ENCODE data around the gene CCNO. TPM values are rescaled to one million over a fixed set of nuclear protein-coding genes. Genes with fewer than 3 reads are reported as not detected.

The CCNO gene, protein sequence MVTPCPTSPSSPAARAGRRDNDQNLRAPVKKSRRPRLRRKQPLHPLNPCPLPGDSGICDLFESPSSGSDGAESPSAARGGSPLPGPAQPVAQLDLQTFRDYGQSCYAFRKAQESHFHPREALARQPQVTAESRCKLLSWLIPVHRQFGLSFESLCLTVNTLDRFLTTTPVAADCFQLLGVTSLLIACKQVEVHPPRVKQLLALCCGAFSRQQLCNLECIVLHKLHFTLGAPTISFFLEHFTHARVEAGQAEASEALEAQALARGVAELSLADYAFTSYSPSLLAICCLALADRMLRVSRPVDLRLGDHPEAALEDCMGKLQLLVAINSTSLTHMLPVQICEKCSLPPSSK
- total RNA-seq = 0.10 and 0.70 TPM in 2 replicates

DNA sequence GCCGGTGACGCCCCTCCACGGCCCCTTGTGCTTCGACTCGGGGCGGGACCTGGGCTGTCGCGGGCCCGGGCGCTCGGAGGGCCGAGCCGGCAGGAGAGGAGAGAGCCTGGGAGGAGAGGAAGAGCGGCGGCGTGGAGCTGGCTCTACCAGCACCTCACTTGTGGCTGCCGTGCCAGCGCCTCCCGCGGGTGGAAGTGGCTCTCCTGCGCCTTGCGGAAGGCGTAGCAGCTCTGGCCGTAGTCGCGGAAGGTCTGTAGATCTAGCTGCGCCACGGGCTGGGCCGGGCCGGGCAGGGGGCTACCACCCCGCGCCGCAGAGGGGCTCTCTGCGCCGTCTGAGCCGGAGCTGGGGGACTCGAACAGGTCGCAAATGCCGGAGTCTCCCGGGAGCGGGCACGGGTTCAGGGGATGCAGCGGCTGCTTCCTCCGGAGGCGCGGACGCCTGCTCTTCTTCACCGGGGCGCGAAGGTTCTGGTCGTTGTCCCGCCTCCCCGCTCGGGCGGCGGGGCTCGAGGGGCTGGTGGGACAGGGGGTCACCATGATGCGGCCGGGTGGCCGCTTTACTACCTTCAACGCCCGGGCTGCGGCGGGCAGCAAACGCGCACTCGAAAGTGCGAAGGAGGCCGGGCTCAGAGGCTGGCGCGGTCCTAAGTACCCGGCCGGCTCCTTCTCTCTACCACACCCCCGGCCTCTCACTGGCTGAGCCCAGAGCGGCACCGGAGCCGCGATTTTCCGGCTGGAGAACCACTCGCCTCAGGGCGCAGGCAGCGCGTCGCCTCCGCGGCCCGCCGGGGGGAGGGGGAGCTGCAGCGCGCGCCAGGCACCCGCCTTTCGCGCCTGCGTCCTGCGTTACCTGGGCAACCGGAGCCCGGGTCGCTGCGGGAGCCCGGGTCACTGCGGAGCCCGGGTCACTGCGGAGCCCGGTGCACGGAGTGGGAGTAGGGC lies at the start of gene CCNO:
Gene CCNO (minus strand): TSS at position 624 of the 944 bp plus-strand sequence. CDS start 85 bp downstream, at position 539.
- no peak for DNase-seq (ENCODE audit: extremely low read depth, low read depth, low spot score)

DNA sequence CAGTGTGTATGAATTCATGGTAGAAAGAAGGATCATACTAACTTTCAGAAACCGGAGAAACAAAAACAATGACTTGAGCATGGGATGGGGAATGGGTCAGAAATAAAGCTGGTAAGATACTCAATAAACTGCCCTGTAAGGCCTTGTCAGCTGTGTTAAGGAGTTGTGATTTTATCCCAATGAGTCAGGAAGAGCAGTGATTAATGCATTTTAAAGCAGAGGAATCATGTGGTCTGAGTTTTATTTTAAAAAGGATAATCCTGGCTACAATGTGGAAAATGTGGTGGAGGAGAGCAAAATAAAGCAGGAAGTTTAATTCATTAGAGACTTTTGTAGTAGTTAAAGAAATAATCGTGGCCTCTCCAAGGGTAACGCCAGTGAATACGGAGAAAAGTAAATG lies 45.4 kb upstream of the CCNO start:
- DNase-seq (ENCODE audit: extremely low read depth, low read depth, low spot score) = no peak

DNA sequence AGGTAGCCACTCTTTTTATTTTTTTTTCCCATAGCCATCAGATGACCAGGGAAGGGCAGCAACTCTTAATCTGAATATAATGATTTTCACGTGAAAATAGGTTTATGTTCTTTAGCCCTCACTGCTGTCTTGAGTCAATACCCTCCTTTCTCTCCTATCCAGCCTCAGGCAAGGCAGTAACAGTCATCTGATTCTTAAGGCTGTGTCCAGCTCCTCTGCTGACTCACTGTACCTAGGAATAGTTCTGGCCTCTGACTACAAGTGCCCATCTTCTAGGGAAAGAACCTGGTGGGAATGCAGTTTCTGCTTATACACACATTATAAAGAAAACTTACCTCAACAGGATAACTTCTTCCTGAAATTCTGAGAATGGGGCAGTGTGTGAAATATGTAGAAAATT lies 43.4 kb upstream of the CCNO start:
- DNase-seq (ENCODE audit: extremely low read depth, low read depth, low spot score) = no peak

DNA sequence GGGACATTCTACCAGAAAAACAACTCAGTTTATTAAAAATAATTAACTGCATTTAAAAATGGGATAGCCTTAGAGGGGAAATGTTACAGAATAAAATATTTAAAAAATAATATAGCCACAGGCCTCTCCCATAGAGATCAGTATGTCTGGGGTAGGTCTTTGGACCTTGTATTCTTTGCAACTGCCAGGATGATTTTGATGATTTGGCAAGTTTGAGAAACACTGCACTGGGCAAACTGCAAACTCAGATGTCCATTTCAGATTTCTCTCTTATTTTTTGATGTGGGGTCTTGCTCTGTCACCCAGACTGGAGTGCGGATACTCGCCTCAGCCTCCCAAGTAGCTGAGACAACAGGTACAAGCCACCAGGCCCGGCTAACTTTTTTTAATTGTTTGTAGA lies 24.9 kb upstream of the CCNO start:
- no peak for DNase-seq (ENCODE audit: extremely low read depth, low read depth, low spot score)

DNA sequence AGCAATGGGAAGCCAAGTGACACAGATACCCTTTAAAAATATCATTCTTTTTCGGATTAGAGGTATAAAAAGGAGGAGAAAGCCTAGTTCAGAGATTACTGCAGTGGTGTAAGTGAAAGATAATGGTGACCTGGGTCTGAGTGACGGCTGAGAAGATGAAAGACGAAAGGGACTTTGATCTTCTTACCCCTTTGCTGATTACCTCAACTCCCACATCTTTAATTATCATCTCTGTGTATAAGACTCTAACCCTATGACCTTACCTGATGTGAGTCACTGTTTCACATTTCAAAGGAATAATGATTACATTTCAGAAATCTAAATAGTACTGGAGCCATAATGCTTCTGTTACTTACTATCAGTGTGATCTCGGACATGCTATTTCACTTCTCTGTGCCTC lies 21.4 kb upstream of the CCNO start:
- DNase-seq (ENCODE audit: extremely low read depth, low read depth, low spot score) = no peak

DNA sequence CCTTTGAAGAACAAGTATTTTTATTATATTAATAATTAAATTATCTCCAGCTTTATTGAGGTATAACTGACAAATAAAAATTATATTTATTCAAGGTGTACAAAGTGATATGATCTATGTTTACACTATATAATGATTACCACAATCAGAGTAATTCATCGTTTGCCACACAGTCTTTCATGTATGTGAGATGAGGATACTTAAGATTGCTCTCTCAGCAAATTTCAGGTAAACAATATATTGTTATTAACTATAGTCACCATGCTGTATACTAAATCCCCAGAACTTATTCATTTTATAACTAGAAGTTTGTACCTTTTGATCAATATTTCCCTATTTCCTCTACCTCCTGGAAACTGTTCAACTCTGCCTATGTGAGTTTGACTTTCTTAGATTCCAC lies 16.7 kb upstream of the CCNO start:
- no peak for DNase-seq (ENCODE audit: extremely low read depth, low read depth, low spot score)

DNA sequence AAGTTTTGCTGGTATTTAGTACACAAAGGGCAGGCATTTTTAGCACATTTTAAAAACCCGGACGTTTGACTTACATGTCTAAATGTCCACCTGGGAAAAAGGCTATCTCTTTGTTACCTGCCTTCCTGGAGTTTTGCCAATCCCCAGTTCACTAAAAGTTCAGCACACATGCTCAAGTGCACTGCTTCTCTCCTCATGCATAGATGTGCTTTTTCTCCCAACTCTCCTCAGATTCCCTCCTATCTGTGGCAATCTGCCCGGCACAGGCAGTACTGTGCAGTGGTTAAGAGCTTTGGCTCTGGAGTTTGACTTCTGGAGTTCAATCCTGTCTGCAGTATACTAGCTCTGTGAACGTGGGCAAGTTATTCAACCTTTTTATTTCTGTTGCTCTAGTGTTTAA lies 8.3 kb upstream of the CCNO start:
- no peak for DNase-seq (ENCODE audit: extremely low read depth, low read depth, low spot score)

DNA sequence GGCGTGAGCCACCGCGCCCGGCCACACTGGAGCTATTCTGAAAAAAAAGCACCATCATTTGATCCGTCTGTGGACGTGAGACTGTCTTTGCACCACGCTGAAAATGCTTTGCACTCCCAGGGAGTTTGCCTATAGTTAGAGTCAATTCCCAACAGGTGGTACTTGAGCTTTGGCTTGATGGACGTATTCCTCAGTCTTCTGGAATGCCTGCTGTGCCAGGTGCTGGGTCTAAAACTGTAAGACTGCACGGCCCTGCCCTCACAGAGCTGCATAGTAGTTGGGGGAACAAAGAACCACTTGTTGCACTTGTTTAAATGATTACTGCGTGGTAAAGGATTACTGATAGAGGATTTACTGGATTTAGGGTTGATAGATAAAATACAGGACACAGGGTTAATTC lies 3.4 kb upstream of the CCNO start:
- no peak for DNase-seq (ENCODE audit: extremely low read depth, low read depth, low spot score)

DNA sequence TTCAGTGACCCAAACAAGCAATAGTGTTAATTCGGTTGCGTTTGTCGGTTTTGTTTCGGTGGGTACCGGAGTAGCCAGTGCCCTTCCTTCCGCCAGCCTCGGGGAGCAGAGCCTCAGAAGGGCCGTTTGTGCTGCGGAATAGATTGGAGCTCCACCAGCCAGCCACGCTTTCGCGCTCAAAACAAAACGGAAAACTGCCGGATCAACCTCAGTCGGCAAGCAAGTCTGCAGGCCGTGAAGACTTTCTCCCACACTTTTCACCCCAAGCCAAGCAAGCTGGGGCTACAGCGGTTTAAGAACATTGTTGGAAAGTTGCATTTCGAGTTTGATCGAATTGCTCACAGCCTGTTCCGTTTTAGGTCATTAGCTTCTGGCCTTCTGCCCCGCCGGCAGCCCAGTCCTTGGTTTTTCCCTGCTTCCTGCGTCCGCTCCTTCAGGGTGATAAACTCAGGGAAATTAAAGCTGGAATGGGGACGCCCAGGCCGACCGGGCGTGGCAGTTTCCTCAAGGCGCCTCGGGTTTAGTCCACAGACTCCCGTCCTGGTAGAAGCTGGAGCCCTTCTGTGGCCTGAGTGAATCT lies 803 bp upstream of the CCNO start:
- no peak for DNase-seq (ENCODE audit: extremely low read depth, low read depth, low spot score)

DNA sequence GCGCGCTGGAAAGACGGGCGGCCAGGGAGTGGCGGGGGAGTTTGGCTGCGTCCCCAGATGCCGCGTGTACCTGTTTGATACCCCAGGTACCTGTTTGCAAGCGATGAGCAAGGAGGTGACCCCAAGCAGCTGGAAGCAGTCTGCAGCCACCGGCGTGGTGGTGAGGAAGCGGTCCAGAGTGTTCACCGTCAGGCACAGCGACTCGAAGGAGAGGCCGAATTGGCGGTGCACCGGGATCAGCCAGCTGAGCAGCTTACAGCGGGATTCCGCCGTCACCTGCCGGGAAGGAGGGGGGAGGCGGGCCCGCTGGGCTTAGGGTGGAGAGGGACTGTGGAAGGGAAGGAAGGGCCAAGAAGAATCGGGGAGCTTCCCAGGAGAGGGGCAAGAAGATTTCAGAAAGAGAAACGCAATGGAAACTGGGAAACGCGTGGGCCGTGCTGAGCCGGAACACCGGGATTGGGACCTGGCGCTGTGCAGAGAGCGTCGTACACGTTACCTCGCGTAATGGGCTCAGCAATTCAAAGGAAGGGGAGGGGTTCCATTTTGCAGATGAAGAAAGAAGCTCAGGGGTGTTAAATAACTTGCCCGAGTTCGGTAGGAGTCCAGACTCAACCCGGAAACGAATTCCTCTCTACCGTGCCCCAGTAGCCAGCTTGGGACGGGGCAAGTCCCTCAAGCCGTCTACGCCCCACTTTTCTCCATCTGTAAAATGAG lies 980 bp downstream of the CCNO start:
- DNase-seq (ENCODE audit: extremely low read depth, low read depth, low spot score) = no peak

DNA sequence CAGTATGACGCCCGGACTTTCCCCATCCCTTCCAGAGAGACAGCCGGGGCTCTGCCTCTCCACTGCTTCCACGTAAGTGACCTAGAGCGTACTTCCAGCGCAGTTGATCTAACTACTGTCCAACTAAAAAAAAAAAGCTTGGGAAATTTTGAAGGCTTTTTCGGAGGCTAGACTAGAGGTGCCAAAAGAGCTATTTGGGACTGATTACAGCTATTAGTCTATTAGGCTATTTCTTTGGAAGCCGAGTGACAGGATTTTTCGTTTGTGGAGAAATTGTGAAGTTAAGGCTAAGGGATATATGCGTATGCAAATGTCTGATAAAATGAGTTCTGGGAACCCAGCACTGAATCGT lies 1.5 kb downstream of the CCNO start:
- DNase-seq (ENCODE audit: extremely low read depth, low read depth, low spot score) = no peak

DNA sequence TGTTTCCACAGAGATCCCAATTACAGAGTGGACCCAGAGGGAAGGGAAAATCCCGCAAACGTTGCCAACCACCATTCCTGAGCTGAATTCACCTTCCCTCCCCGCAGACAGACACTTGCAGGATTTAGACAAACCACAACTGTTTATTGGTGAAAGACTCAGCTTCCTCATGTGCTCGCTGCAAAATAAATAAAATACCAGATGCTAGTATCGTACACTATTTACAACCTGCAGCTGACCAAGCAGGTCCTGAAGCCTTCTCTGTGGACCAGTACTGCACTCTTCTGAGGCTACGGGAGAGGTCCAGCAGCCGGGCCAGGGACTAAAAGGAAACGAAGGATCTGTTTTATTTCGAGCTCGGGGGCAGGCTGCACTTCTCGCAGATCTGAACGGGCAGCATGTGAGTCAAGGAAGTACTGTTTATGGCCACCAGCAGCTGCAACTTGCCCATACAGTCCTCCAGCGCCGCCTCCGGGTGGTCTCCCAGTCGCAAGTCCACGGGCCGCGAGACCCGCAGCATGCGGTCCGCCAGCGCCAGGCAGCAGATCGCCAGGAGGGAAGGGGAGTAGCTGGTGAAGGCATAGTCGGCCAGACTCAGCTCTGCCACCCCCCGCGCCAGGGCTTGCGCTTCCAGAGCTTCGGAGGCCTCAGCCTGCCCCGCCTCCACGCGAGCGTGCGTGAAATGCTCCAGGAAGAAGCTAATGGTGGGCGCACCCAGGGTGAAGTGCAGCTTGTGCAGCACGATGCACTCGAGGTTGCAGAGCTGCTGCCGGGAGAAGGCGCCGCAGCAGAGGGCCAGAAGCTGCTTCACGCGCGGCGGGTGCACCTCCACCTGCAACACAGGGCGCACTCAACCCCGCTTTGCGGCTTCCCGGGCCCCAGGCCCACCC lies 2.1 kb downstream of the CCNO start:
- DNase-seq (ENCODE audit: extremely low read depth, low read depth, low spot score) = no peak

DNA sequence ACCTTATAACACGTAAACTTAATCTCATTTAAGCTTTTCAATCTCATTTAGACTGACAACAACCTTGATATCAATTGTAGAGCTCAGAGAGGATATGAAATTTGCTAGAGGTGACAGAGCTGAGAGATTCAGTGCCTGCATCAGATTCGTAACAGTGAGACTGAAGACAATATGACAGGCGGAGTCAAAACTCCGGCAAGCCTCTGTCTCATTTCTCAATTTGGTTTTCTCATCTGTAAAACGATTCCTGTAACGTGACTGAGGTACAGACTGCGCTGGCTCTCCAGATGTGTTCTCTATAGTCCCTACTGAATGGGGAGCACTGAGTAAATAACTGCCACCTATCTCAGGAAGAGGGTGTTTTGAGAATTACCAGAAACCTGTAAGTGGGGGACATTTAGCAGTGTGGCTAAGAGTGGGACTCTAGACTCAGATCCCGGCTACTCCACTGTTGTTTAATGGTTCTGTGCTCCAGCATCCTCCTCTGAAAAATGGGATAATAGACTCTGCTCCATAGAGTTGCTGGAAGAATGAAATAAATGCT lies 3.2 kb downstream of the CCNO start:
- DNase-seq (ENCODE audit: extremely low read depth, low read depth, low spot score) = no peak

DNA sequence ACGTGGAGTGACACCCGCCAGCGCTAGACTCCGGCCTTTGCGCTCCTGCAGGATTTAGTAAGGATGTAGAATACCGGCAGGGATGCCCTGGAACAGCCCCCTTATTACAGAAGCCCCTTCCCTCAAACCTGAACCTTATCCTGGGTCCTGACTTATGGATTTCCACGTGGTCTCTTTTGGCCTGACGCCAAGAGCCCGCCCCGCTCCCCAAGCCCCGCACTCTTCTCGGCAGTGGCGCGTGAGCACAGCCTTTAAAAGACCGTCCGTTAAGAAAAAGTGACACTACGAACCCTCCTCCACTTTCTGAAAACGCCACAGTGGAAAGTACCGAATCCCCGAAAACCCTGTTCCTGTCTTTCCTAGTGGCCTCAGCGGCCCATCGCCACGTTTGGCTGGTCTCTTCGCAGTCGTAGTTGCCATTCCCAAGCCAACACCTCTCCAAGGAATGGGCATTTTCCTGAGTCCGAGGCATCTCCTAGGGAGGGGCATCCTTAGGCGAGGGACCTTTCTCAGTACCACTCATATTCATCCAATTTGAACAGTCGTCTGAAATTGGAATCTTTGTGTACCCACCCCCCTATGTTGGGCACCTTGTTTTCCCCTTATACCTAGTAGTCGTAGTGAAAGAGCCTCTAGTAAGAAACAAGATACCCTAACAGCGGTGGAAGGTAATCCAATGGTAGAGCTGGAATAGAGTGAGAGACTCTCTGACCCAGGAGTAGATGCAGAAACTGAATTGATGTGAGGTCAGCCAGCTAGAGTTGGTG lies 5.6 kb downstream of the CCNO start:
- DNase-seq (ENCODE audit: extremely low read depth, low read depth, low spot score) = no peak

DNA sequence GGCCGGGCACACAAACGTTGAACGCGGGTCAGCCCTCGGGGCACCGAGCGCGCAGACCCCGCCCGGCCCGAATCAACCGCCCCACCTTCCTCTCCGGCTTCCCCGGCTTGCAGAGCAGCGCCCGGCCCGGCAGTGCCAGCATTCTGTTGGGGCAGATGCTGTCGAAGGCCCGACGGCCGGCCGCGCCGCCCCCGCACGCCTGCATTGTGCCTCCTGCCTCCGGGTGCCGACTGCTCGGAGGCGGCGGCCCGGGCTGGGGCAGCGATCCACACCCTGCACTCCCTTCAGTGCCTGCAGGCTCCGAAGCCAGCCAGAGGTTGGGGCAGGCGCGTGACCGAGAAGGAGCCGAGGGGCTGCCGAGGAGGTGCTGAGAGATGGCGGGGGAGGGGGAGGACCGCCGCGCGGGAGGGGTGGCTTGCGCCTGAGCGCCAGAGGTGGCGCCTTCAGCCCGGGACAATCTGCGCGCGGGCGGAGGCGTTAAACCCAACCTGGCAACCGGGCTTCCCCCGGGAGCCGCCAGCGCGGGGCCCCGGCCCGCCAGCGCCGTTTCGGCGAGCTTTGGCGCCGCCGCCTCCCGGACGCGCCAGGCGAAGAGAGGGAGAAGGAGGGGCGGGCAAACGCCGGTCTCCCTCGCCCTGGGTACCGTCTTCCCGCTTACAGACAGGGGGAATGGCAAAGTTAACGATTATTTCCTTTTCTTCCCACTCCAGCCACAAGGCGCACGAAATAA lies 6.3 kb downstream of the CCNO start, which contains the start of gene MCIDAS:
Gene MCIDAS (minus strand): TSS at position 382 of the 730 bp plus-strand sequence. CDS start 177 bp downstream, at position 205.
- no peak for DNase-seq (ENCODE audit: extremely low read depth, low read depth, low spot score)

DNA sequence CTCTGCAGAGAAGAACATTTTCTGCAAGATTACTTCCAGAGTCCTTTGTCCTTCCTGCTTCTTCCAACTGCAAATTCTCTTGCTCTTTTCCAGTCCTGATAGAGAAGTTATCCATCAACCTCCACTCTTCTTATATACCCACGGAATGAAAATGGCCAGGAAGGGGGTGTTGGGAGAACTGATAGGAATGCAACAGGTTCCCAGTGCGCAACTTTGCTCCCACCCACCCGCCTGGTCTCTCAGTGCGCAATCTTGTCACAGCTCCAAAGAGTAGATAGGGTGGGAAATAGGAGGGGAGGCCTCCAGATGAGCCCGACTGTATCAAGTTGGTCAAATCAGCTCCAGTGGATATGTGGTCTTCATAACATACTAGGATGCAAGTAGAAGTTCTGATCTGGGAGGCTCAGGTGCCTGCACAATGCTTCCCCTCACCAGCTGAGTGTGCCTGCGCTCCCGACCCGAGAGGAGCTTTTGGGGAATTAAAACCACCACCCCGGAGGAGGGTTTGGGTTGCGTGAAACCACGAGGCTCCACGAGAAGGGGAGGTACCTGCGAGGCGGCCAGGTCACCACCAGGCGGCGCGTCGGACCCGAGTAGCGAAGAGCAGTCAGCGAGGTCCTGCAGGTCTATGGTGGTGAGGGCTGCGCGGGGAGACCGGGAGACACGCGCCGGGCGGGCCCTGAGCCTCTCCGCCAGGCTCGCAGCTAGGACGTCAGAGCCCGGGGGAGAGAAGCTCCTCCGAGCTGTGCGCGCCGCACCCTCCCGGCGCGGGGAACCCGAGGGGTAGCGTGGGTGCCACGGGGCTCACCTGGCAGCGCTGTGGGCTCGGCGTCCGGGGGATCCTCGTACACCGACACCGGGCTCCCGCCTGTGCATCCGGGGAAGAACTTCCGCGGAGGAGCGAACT lies 7.1 kb downstream of the CCNO start:
- no peak for DNase-seq (ENCODE audit: extremely low read depth, low read depth, low spot score)

DNA sequence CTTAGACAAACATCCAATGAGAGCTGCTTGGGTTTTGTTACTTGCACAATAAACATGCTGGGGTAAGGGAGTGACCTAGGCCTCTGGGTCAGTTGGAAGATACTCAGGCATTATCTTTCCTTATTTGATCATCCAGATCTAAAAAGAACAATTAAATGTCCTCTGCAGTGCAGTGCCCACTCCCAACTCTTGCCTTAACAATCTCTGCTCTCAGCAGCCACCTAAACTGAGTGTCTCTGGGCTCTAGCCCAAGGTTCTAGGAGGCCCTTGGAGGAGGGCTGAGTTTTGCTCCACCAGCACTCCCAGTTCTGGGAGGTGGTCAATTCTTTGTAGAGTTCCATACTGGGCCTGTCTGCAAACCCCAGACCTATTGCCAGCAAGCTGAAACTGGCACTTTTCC lies 8.1 kb downstream of the CCNO start:
- DNase-seq (ENCODE audit: extremely low read depth, low read depth, low spot score) = no peak
